HG02798 (cell line): ENCODE results near the gene METTL9.
A peak's percentile ranks its signal among the peaks of the same experiment; 100 is the strongest.
"Not testable (repeated sequence)": the region's sequence is repeated elsewhere in the genome, so short reads cannot be mapped to it uniquely, and the experiment has no call there.

ENCODE experiments used
- ATAC-seq: cut with Tn5 transposase; IDR thresholded peaks from one replicate; pipeline ENCODE4 v1.9.1; 2021; ENCODE audit warnings: mild to moderate bottlenecking; ENCODE audit not compliant: unreplicated experiment, poor library complexity

Gene METTL9

DNA sequence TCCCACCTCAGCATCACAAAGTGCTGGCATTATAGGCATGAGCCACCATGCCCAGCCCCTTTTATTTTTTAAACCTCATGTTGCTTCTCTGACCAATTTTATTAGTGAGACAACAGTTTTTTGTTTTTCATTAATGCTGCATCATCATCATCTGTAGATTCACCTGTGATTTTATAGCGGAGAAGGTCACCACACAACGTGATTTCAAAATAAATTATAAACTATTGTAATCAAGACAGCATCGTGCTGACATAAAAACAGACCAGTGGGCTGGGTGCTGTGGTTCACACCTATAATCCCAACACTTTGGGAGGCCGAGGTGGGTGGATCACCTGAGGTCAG is 28.7 kb upstream of the METTL9 start:
- no peak for ATAC-seq

DNA sequence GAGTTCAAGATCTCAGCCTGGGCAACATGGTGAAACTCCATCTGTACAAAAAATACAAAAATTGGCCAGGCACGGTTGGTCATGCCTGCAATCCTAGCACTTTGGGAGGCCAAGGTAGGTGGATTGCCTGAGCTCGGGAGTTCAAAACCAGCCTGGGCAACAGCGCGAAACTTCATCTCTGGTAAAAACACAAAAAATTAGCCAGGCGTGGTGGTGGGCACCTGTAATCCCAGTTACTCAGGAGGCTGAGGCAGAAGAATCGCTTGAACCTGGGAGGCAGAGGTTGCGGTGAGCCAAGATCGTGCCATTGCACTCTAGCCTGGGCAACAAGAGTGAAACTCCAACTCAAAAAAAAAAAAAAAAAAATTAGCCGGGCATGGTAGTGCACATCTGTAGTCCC is 25.9 kb upstream of the METTL9 start:
- ATAC-seq = not testable (repeated sequence)

DNA sequence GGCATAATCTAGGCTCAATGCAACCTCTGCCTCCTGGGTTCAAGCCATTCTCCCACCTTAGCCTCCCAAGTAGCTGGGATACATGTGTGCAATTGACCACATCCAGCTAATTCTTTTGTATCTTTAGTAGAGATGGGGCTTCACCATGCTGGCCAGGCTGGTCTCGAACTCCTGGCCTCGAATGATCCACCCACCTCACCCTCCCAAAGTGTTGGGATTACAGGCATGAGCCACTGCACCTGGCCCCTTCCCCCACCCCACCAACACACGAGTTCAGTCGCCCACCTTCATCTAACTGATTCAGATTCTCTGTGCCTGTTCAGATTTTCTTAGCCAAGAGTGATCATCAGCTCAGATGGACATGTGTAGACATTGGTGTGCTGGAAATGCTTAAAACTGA is 25.0 kb upstream of the METTL9 start:
- no peak for ATAC-seq

DNA sequence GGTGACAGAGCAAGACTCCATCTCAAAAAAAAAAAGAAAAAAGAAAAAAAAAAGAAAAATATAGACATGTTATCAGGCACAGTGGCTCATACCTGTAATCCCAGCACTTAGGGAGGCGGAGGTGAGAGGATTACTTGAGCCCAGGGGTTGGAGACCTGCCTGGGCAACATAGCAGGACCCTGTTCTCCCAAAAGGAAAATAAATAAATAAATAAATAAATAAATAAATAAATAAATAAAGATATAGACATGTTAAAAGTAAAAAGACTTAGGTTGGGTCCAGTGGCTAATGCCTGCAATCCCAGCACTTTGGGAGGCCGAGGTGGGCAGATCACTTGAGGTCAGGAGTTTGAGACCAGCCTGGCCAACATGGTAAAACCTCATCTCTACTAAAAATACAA is 23.1 kb upstream of the METTL9 start:
- ATAC-seq = not testable (repeated sequence)

DNA sequence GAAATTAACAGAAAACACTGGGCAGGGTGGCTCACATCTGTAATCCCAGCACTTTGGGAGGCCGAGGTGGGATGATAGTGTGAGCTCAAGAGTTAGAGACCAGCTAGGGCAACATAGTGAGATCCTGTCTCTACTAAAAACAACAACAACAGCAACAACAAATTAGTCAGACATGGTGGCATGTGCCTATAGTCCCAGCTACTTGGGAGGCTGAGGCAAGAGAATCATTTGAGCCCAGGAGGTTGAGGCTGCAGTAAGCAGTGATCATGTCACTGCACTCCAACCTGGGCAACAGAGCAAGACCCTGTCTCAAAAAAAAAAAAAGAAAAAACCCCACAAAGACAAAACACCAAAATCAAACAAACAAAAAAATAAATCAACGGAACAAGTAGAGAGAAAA is 21.9 kb upstream of the METTL9 start:
- ATAC-seq = not testable (repeated sequence)

DNA sequence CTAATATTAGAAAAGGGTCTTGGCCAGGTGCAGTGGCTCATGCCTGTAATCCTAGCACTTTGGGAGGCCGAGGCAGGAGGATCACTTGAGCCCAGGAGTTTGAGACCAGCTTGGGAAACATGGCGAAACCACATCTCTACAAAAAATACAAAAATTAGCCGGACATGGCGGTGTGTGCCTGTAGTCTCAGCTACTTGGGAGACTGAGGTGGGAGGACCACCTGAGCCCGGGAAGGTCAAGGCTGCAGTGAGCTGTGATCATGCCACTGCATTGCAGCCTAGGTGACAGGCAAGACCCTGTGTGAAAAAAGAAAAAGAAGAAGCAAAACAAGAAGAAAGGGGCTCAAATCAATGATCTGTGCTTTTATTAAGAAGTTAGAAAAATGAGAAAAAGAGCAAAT is 21.1 kb upstream of the METTL9 start:
- ATAC-seq = not testable (repeated sequence)

DNA sequence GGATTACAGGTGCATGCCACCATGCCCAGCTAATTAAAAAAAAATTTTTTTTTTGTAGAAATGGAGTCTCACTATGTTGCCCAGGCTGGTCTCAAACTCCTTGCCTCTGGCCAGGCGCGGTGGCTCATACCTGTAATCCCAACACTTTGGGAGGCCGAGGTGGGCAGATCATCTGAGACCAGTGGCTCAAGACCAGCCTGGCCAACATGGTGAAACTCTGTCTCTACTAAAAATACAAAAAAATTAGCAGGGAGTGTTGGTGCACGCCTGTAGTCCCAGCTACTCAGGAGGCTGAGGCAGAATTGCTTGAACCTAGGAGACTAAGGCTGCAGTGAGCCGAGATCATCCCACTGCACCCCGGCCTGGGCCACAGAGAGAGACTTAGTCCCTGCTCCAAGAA is 19.2 kb upstream of the METTL9 start:
- not testable (repeated sequence) for ATAC-seq

DNA sequence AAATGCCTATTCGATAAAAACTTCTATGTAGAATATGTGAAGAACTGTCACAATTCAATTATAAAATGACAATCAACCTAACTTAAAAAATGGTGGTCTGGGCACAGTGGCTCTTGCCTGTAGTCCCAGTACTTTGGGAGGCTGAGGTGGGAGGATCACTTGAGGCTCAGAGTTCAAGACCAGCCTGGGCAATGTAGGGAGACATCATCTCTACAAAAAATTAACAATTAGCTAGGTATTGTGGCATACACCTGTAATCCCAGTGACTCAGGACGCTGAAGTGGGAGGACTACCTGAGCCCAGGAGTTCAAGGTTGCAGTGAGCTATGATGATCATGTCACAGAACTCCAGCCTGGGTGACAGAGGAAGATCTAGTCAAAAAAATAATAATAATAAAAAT is 18.6 kb upstream of the METTL9 start:
- no peak for ATAC-seq

DNA sequence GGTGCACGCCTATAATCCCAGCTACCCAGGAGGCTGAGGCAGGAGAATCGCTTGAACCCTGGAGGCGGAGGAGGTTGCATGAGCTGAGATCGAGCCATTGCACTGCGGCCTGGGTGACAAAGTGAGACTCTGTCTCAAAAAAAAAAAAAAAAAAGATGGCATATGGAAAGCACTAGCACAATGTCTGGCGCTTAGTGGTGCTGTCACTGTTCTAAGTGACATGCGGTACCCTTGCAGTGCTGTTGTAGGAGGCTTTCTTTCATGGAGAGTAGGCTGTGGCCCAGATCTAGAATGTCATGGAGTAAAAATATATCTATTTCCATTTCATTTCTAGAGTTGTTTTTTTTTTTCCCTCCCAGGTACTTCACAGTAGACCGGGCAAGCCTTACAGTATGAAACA is 14.6 kb upstream of the METTL9 start:
- ATAC-seq = no peak

DNA sequence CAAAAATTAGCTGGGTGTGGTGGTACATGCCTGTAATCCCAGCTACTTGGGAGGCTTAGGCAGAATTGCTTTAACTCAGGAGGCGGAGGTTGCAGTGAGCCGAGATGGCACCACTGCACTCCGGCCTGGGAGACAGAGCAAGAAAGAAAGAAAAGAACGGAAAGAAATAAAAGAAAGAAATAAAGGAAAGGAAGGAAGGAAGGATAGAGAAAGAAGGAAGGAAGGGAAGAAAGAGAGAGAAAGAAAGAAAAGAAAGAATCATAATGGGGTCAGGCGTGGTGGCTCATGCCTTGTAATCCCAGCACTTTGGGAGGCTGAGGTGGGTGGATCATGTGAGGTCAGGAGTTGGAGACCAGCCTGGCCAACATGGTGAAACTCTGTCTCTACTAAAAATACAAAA is 10.8 kb upstream of the METTL9 start:
- not testable (repeated sequence) for ATAC-seq

DNA sequence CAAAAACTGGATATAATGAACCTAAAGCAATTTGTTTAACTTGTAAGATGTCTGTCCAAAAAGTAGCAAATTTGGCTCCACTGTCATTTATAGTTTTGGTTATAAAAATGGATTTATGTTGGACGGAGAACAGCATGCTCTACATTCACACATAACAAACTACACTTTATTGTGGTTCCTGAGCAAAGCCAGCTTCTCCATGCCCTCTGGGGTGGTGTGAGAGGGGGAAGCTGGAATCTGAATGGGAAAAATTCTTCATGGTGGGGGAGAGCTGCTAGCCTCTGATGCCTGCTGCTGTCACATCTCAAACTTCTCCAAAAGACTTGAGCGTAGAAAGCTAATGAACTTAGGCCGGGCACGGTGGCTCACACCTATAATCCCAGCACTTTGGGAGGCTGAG is 9.8 kb upstream of the METTL9 start:
- no peak for ATAC-seq

DNA sequence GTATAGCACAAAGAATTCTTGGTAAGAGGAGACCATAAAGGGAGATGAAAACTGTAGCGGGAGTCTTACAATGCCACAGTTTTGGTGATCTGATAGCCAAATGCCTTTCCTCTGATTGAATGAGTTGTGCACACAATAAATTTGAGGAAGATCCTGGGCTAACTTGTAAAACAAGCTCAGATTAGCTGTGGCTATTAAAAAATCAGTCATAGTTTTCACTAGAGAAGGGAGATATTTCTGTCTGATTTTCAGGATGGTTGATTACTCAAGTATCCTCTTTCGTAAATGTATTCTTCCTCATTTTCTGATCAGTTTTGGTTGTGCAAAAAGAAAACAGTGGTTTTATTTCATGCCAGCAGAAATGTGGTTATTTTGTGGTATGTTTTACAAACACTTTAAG is 9.1 kb upstream of the METTL9 start:
- no peak for ATAC-seq

DNA sequence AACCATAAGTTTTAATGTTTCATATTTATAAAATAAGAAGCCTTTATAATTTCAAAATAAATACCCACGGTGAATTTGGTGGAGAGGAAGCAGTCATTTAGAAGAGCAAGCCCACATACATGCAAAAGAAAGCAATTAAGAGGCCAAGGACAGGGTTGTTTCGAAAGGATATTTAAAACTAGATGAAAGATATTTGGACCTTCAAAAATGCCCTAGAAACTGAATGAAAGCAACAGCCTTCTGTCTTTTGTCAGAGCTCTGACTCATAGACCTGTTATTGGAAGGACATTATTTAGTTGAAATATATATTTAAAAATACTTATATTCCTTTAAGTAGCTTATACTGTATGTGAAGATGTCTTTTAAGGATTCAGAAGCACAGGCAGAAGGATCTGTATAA is 8.6 kb upstream of the METTL9 start:
- ATAC-seq = no peak

DNA sequence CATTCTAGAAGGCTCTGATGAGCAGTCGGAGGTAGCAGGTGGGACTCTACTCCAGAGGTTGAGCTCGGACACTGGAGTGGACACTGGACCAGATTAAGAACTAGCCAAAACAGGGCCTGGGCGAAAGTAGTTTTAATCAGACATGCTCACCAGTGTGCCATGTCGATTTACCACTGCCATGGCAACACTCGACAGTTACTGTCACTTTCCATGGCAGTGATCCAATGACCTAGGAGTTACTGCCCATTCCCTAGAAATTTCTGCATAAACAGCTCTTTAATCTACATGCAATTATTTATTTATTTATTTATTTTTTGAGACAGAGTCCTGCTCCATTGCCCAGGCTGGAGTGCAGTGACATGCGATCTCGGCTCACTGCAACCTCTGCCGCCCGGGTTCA is 7.2 kb upstream of the METTL9 start:
- ATAC-seq = no peak

DNA sequence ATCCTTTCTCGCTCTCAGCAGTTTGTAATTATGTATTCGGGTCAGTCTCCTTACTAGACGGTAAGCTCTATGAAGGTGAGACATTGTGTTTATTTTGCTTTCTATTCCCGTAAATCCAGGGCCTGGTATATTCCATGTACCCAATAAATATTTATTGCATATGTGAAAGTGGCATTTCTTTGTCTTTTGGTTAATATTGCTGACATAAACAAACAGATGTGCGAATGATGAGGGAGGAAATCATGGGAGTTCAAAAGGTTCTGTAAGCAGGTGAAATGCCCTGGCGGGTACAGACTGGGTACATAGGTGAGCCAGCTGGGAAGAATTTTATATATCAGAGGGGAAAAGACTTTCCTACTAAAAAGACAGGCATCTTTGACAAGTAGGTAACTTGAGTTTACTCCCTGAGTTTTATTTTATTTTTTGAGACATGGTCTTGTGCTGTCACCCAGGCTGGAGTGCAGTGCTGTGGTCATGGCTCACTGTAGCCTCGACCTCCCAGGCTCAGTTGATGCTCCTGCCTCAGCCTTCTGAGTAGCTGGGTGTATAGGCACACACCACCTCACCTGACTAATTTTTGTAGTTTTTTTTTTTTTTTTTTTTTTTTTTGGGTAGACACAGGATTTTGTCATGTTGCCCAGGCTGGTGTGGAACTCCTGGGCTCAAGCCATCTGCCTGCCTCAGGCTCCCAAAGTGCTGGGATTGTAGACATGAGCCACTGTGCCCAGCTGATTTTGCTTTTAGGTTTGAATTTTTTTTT is 5.7 kb upstream of the METTL9 start:
- no peak for ATAC-seq

DNA sequence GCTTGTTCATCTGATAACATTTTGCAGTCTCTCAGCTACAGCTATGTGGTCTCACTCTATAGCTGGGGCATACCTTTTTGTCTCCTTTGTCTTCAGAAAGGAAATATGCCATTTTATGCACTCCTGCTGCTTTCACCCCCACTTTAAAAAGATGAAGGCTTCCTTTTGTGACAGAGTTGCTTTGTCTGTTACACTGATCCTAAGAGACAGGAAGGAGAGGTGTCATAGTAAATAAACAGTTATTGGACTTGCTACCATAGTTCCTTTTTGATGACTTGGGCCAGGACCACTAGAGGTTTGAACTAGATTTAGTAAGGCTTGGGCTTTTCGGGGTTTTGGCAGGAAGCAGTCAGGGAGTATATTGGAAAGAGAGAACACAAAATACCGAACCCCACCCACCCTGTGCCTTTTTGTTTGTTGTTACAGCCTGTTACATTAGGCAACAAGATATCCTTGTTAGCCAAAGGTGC is 1.8 kb upstream of the METTL9 start:
- ATAC-seq = no peak

DNA sequence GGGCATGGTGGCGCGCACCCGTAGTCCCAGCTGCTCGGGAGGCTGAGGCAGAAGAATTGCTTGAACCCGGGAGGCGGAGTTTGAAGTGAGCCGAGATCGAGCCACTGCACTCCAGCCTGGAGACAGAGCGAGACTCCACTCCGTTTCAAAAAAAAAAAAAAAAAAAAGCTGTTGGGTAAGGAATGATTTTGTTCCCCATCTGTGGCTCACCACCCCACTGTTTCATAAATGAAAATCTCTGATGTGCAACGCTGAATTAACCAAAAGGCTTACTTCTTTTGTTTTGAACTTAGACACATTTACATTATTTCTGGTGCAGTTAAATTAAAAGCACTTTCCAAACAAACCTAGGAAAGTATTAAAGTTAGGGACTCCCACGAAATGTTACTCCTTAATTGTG is 1.2 kb upstream of the METTL9 start:
- no peak for ATAC-seq

DNA sequence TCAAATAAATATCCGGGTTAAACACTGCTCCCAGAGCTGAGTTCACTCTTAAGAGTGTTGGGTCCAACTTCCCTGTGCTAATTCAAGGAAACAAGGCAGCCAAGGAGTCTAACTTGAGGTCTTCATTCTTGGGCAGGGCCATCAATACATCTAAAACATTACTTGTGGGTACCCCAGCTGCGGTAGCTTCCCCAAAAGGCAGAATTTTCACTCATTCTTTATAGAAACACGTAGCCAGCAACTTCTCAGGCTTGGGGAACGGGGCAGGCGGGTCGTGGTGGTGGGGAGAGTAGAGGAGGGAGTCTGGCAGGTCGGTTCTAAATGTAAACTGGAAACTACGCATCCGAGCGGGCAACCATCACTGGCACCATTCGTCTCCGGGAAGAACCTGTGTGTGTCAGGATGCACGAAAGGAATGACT is 666 bp upstream of the METTL9 start:
- no peak for ATAC-seq

DNA sequence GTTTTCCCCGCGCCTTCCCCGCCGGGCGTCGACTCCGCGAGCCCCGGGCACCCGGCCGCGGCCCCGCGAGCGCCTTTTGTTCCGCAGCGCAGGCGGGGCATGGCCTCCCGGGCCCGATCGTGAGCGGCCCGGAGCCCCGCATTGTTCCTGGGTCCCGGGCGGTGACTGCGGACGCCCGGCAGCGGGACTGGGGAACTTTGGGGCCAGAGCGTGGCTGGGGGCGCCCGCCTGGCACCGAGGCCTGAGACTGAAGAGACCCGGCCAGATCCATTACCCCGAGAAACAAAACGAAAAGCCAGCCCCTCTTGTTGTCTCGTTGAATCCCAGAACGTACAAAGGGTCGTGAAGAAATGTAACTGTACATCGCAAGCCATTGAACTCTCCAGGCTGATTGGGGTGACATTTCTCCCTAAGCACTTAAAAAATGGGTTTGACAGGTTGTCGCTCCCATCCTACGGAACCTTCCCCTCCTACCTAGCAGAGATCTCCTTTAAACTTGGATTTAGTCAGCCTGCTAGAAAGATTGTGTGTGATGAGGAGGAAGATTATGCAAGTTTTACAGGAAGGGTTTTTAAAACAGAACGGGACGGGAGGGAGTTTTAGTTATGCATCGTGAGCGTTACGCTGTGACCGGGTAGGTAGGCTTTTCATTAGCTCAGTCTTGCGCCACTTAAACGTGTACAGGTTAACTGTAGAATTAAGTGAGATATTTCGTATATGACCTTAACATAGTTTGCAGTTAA is 825 bp downstream of the METTL9 start:
- ATAC-seq = peak; percentile 23

DNA sequence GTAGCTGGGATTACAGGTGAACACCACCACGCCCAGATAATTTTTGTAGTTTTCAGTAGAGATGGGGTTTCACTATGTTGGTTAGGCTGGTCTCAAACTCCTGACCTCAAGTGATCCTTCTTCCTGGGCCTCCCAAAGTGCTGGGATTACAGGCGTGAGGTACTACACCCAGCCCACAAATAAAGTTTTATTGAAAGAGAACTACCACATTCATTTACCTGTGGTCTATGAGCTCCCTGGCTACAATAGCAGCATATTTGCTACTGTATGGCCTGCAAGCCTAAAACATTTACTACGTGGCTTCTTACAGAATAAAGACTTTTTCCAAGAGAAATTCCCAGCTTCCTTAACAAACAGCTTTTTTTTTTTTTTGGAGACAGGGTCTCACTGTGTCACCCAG is 3.4 kb downstream of the METTL9 start:
- no peak for ATAC-seq

DNA sequence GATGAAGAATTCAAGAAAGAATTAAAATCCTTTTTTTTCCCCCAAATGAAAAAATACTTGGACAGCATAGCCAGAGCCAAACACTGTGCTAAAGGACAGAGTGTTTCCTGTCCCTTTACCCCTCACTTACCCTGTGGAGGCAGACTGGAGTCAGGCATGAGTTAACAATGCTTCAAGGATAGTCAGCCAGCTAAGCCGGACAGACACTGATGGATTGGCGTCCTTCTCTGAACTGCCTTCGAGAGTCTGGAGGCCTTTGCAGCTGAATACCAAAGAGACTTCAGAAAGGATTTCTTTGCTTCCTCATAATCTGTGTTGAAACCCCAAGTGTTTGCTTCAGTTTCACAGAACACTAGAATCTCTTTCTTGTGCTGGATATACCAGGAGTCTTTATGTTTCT is 4.6 kb downstream of the METTL9 start:
- no peak for ATAC-seq

DNA sequence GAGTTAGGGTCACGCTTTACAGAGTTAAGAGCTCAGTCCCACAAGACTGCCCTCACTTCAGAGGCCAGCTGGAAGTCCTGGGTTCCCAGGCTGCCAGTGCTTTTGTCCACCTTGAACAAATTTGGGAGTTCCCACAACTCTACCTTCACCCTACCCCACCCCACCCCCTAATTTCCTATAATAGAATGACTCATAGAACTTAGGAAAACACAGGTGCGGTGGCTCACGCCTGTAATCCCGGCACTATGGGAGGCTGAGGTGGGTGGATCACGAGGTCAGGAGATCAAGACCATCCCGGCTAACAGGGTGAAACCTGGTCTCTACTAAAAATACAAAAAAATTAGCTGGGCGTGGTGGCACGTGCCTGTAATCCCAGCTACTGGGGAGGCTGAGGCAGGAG is 6.5 kb downstream of the METTL9 start:
- ATAC-seq = not testable (repeated sequence)
